MG63 (cell line): ENCODE results near the gene THUMPD1. TPM values are rescaled to one million over a fixed set of nuclear protein-coding genes. Genes with fewer than 3 reads are reported as not detected.

Experiments used
- total RNA-seq: library from RNA; depleted of rRNA; stranded (reverse); fragments of >200 nt; shearing (Covaris generic); gene quantifications from 2 replicates; pipeline ENCODE4 v1.2.3, GENCODE V29; 2014; ENCODE audit warnings: low replicate concordance; rRNA removed

Gene THUMPD1
- total RNA-seq, 1 experiment from 2014 or later = 37.9 TPM

Other genes starting within 250 kb of the THUMPD1 start
- not detected in 2 replicates for gene ACSM2B, start 165.5 kb downstream of the THUMPD1 start, total RNA-seq
- gene ACSM1, start 44.1 kb downstream of the THUMPD1 start, total RNA-seq = not detected in 2 replicates
- gene ACSM3, start 22.2 kb upstream of the THUMPD1 start, total RNA-seq = 0.23 TPM in 1 of 2 replicates, not detected in the other
- gene ERI2, start 64.7 kb upstream of the THUMPD1 start, total RNA-seq = 14.1 and 24.4 TPM in 2 replicates
- 16.2 and 28.8 TPM in 2 replicates for gene REXO5, start 64.7 kb upstream of the THUMPD1 start, total RNA-seq
- gene DCUN1D3, start 158.5 kb upstream of the THUMPD1 start, total RNA-seq = 15.6 and 16.8 TPM in 2 replicates
- gene LYRM1, start 159.0 kb upstream of the THUMPD1 start, total RNA-seq = 65.9 and 78.8 TPM in 2 replicates